Measurements from ENCODE around the gene C11orf86.

- TF ChIP-seq CTCF (IDR thresholded peaks at IDR 0.05) = no peak
- no peak for TF ChIP-seq POLR2A (IDR thresholded peaks at IDR 0.05)
- peak; percentile 59 for TF ChIP-seq EP300 (IDR thresholded peaks at IDR 0.05)
Observed at GRCh38 chr11:66970807-66971442, 4.2 kb upstream of the C11orf86 start.

All from ovary (tissue), 3 donors.